CD4-positive, alpha-beta T cell (primary cell): ENCODE data around the gene GNGT1. TPM values are rescaled to one million over a fixed set of nuclear protein-coding genes. Genes with fewer than 3 reads are reported as not detected.

Source experiments
- ATAC-seq: fragments of 200-7000 bp; cut with Tn5 transposase; one replicate; pipeline ENCODE4 v1.10.0; 2022; ENCODE audit warnings: mild to moderate bottlenecking; ENCODE audit not compliant: poor library complexity
- CTCF ChIA-PET: fragments of 350-600 bp; sonication (Branson Sonifier 250); formaldehyde crosslinking; loops from one replicate; lab custom pipeline; 2021; ENCODE audit warnings: antibody characterized with exemption, inconsistent platforms; lab: Charles Lee
- POLR2A ChIA-PET: fragments of 350-600 bp; sonication (Branson Sonifier 250); formaldehyde crosslinking; loops from one replicate; lab custom pipeline; 2021; ENCODE audit warnings: antibody characterized with exemption, inconsistent platforms; lab: Charles Lee
- DNase-seq, 14 experiments: peaks; one replicate each; pipeline ENCODE4 v3.0.0-alpha.2; 2013 to 2020; ENCODE audit warnings: mixed read lengths in 2 of 14
- H3K27ac ChIP-seq, 2 donors: one replicate each; pipeline versions ENCODE4 v1.5.1 to v1.7.0; 2013; ENCODE audit warnings: low read length in 2 of 2, low read depth in 1 of 2, mild to moderate bottlenecking in 1 of 2
- H3K27me3 ChIP-seq, 2 experiments: 1 replicate in 1 of 2; 2 replicates in 1 of 2; pipeline versions ENCODE4 v1.6.1 to v1.7.0; 2013; ENCODE audit warnings: low read length in 2 of 2, control low read depth in 1 of 2, mild to moderate bottlenecking in 1 of 2, moderate library complexity in 1 of 2; ENCODE audit not compliant: insufficient read depth in 2 of 2, control insufficient read depth in 1 of 2
- H3K36me3 ChIP-seq: one replicate; pipeline ENCODE4 v1.6.1; 2013; ENCODE audit warnings: low read length, control low read depth; ENCODE audit not compliant: insufficient read depth
- H3K4me1 ChIP-seq: one replicate; pipeline ENCODE4 v1.6.1; 2013; ENCODE audit warnings: low read length, control low read depth; ENCODE audit not compliant: insufficient read depth
- H3K4me3 ChIP-seq: one replicate; pipeline ENCODE4 v1.5.1; 2013; ENCODE audit warnings: mild to moderate bottlenecking, low read length, moderate library complexity
- H3K9me3 ChIP-seq, 2 experiments: 1 replicate in 1 of 2; 2 replicates in 1 of 2; pipeline versions ENCODE4 v1.6.1 to v1.7.0; 2013; ENCODE audit warnings: low read length in 2 of 2, mild to moderate bottlenecking in 2 of 2, control low read depth in 1 of 2, moderate library complexity in 1 of 2; ENCODE audit not compliant: control insufficient read depth in 1 of 2, insufficient read depth in 1 of 2
- H3K27ac Mint-ChIP-seq: one replicate; pipeline ENCODE4 v1.8.0; 2020; ENCODE audit warnings: mixed read lengths
- H3K27me3 Mint-ChIP-seq: one replicate; pipeline ENCODE4 v1.8.0; 2021; ENCODE audit warnings: mixed read lengths
- H3K36me3 Mint-ChIP-seq: one replicate; pipeline ENCODE4 v1.8.0; 2021; ENCODE audit warnings: low read depth, mixed read lengths
- H3K4me1 Mint-ChIP-seq: one replicate; pipeline ENCODE4 v1.8.0; 2021; ENCODE audit warnings: low read depth, mixed read lengths
- H3K4me3 Mint-ChIP-seq: one replicate; pipeline ENCODE4 v1.8.0; 2020; ENCODE audit warnings: mild to moderate bottlenecking, mixed read lengths
- H3K9me3 Mint-ChIP-seq: one replicate; pipeline ENCODE4 v1.8.0; 2020; ENCODE audit warnings: mixed read lengths
- CTCF ChIP-seq: fragments of 200-600 bp; IDR thresholded peaks from one replicate; pipeline ENCODE4 v1.8.0; 2022; ENCODE audit warnings: antibody characterized with exemption, mild to moderate bottlenecking
- intact Hi-C, 2 experiments: fragments of 100-400 bp; cut with DNase I in 1 of 2; cut with micrococcal nuclease in 1 of 2; formaldehyde crosslinking; loops; one replicate each; pipeline versions ENCODE4 v1.15.1 to v1.9.0; 2023 to 2025; cut with DNase I, micrococcal nuclease
- total RNA-seq, 174 experiments: library from RNA in 2 of 174; stranded (reverse) in 2 of 174; gene quantifications; one replicate each; pipeline ENCODE4 v1.2.3 and lab custom pipeline; 2021 to 2026

GNGT1 gene
- total RNA-seq, 2 experiments from 2014 or later: not detected

- peaks cover 1% of the 10 kb centered on the region for H3K4me1 Mint-ChIP-seq
- Histone ChIP-seq H3K4me1 (no peaks in the 10 kb centered on the region), H3K9me3 (no peaks in the 10 kb centered on the region), H3K27ac (no peak overlapping the region), H3K27me3 (peaks cover 0 to 2% of the 10 kb centered on the region in 2 experiments), H3K4me3 (no peak overlapping the region), H3K36me3 (no peaks in the 10 kb centered on the region)
- H3K27me3 Mint-ChIP-seq: peaks cover 21% of the 10 kb centered on the region
- no peaks in the 10 kb centered on the region for H3K36me3 Mint-ChIP-seq
- intact Hi-C loops: no loop called here
- no peak overlapping the region for H3K4me3 Mint-ChIP-seq
- ChIA-PET CTCF (no interaction called here), POLR2A (no interaction called here)
- no peak overlapping the region for H3K27ac Mint-ChIP-seq
- no peak for DNase-seq
- TF ChIP-seq CTCF: no peak
- ATAC-seq: no peak
- peaks cover 2% of the 10 kb centered on the region for H3K9me3 Mint-ChIP-seq
Observed at GRCh38 chr7:93884541-93884940, 21.8 kb upstream of the GNGT1 start.

- Mint-ChIP-seq H3K4me3 (no peak overlapping the region), H3K4me1 (peaks cover 9% of the 10 kb centered on the region), H3K9me3 (no peaks in the 10 kb centered on the region), H3K27ac (no peak overlapping the region), H3K27me3 (peaks cover 59% of the 10 kb centered on the region), H3K36me3 (no peaks in the 10 kb centered on the region)
- DNase-seq: no peak
- Histone ChIP-seq H3K36me3 (no peaks in the 10 kb centered on the region), H3K9me3 (peaks cover 0 to 9% of the 10 kb centered on the region in 2 experiments), H3K27ac (no peak overlapping the region), H3K27me3 (peaks cover 12 to 21% of the 10 kb centered on the region in 2 experiments), H3K4me1 (peaks cover 3% of the 10 kb centered on the region), H3K4me3 (no peak overlapping the region)
- intact Hi-C loops: no loop called here
- no peak for TF ChIP-seq CTCF
- ChIA-PET CTCF (no interaction called here), POLR2A (no interaction called here)
- no peak for ATAC-seq
Observed at GRCh38 chr7:93889261-93889660, 17.1 kb upstream of the GNGT1 start.

GRCh38 chr7:93890041-93890463 lies 16.3 kb upstream of the GNGT1 start:
- peaks cover 59% of the 10 kb centered on the region for H3K27me3 Mint-ChIP-seq
- ChIA-PET POLR2A (no interaction called here), CTCF (no interaction called here)
- no peaks in the 10 kb centered on the region for H3K36me3 Mint-ChIP-seq
- peaks cover 3% of the 10 kb centered on the region for H3K4me1 ChIP-seq
- H3K9me3 Mint-ChIP-seq: no peaks in the 10 kb centered on the region
- peaks cover 9% of the 10 kb centered on the region for H3K4me1 Mint-ChIP-seq
- H3K9me3 ChIP-seq: peaks cover 0 to 9% of the 10 kb centered on the region in 2 experiments
- intact Hi-C loops: no loop called here
- TF ChIP-seq CTCF: no peak
- no peaks in the 10 kb centered on the region for H3K36me3 ChIP-seq
- no peak overlapping the region for H3K4me3 ChIP-seq
- no peak for ATAC-seq
- H3K4me3 Mint-ChIP-seq: no peak overlapping the region
- no peak for DNase-seq
- no peak overlapping the region for H3K27ac Mint-ChIP-seq
- peaks cover 12 to 21% of the 10 kb centered on the region in 2 experiments for H3K27me3 ChIP-seq
- no peak overlapping the region for H3K27ac ChIP-seq
